ENCODE data around the gene ABHD12.

The ABHD12 gene

DNA sequence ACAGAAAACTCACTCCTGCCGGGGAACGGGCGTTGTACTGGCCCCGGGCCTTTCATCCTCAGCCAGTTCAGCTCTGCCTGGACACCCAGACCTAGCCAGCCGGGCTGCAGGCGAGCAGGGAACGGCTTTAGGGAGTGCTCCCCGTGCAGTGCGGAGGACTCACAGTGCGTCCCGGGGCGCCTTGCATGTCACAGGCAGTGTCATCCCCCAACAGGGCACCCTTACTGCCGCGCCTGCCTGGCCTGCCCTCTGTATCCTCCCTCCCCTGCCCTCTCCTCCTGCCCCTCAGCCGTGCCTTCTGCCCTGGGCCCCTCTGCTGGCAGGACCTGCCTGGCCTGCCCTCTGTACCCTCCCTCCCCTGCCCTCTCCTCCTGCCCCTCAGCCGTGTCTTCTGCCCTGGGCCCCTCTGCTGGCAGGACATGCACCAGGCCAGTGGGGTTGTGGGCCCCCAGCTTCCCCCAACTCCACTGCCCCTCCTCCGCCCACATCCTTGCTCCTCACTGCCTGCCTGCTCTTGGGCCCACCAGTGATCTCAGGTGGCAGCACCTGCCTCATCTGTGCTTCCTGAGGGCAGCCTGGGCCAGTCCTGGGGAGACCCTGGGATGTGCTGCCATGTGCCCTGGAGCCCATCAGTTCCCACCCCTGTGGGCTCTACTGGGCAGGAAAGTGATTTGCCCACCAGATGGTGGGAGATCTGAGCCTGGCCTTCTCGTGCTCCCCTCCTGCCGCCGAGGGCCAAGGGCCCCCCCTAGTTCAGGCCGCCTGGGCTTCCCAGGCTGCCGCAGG, 99.8 kb downstream of the ABHD12 start:
- no peak for ATAC-seq
- TF ChIP-seq ZNF565 (CRISPR knock-in tag; conservative IDR thresholded peaks at IDR 0.05; ENCODE audit: low read depth) (no peak), ZFP3 (CRISPR knock-in tag; IDR thresholded peaks at IDR 0.05) (no peak), CSDC2 (CRISPR knock-in tag; IDR thresholded peaks at IDR 0.05) (no peak)

GRCh38 chr20:25289886-25290597, 100.6 kb downstream of the ABHD12 start:
- TF ChIP-seq, protein P1, sequence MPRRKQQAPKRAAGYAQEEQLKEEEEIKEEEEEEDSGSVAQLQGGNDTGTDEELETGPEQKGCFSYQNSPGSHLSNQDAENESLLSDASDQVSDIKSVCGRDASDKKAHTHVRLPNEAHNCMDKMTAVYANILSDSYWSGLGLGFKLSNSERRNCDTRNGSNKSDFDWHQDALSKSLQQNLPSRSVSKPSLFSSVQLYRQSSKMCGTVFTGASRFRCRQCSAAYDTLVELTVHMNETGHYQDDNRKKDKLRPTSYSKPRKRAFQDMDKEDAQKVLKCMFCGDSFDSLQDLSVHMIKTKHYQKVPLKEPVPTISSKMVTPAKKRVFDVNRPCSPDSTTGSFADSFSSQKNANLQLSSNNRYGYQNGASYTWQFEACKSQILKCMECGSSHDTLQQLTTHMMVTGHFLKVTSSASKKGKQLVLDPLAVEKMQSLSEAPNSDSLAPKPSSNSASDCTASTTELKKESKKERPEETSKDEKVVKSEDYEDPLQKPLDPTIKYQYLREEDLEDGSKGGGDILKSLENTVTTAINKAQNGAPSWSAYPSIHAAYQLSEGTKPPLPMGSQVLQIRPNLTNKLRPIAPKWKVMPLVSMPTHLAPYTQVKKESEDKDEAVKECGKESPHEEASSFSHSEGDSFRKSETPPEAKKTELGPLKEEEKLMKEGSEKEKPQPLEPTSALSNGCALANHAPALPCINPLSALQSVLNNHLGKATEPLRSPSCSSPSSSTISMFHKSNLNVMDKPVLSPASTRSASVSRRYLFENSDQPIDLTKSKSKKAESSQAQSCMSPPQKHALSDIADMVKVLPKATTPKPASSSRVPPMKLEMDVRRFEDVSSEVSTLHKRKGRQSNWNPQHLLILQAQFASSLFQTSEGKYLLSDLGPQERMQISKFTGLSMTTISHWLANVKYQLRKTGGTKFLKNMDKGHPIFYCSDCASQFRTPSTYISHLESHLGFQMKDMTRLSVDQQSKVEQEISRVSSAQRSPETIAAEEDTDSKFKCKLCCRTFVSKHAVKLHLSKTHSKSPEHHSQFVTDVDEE (CRISPR knock-in tag; IDR thresholded peaks at IDR 0.05): no peak
- TF ChIP-seq ZFP3 (CRISPR knock-in tag; IDR thresholded peaks at IDR 0.05) (no peak), CSDC2 (CRISPR knock-in tag; IDR thresholded peaks at IDR 0.05) (no peak), CSRNP3 (CRISPR knock-in tag; IDR thresholded peaks at IDR 0.05) (no peak), BACH2 (CRISPR knock-in tag; IDR thresholded peaks at IDR 0.05; ENCODE audit: borderline replicate concordance) (no peak), ZC3H10 (CRISPR knock-in tag; IDR thresholded peaks at IDR 0.05) (no peak), POU6F1 (CRISPR knock-in tag; IDR thresholded peaks at IDR 0.05; ENCODE audit: borderline replicate concordance, low read depth) (no peak)
- TF ChIP-seq, protein P2, sequence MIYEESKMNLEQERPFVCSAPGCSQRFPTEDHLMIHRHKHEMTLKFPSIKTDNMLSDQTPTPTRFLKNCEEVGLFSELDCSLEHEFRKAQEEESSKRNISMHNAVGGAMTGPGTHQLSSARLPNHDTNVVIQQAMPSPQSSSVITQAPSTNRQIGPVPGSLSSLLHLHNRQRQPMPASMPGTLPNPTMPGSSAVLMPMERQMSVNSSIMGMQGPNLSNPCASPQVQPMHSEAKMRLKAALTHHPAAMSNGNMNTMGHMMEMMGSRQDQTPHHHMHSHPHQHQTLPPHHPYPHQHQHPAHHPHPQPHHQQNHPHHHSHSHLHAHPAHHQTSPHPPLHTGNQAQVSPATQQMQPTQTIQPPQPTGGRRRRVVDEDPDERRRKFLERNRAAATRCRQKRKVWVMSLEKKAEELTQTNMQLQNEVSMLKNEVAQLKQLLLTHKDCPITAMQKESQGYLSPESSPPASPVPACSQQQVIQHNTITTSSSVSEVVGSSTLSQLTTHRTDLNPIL (CRISPR knock-in tag; IDR thresholded peaks at IDR 0.05; ENCODE audit: low read depth): no peak

GRCh38 chr20:25288291-25289181, 102.1 kb downstream of the ABHD12 start:
- no peak for ATAC-seq
- no peak for TF ChIP-seq TOX (CRISPR knock-in tag; IDR thresholded peaks at IDR 0.05; ENCODE audit: borderline replicate concordance)
- TF ChIP-seq OSR1 (CRISPR knock-in tag; IDR thresholded peaks at IDR 0.05): no peak
- no peak for TF ChIP-seq ESRRG (CRISPR knock-in tag; IDR thresholded peaks at IDR 0.05)
- TF ChIP-seq TCF4 (CRISPR knock-in tag; IDR thresholded peaks at IDR 0.05; ENCODE audit: borderline replicate concordance): no peak
- no peak for TF ChIP-seq SNAI2 (CRISPR knock-in tag; IDR thresholded peaks at IDR 0.05)
- TF ChIP-seq PATZ1 (CRISPR knock-in tag; IDR thresholded peaks at IDR 0.05; ENCODE audit: borderline replicate concordance): no peak
- no peak for TF ChIP-seq GLIS3 (CRISPR knock-in tag; IDR thresholded peaks at IDR 0.05)
- no peak for TF ChIP-seq BACH2 (CRISPR knock-in tag; IDR thresholded peaks at IDR 0.05; ENCODE audit: borderline replicate concordance)
- no peak for TF ChIP-seq ZFP3 (CRISPR knock-in tag; IDR thresholded peaks at IDR 0.05)
- TF ChIP-seq POU6F1 (CRISPR knock-in tag; IDR thresholded peaks at IDR 0.05; ENCODE audit: borderline replicate concordance, low read depth): no peak
- TF ChIP-seq ZNF565 (CRISPR knock-in tag; conservative IDR thresholded peaks at IDR 0.05; ENCODE audit: low read depth): no peak
- TF ChIP-seq ISL1 (CRISPR knock-in tag; IDR thresholded peaks at IDR 0.05): no peak
- TF ChIP-seq CSDC2 (CRISPR knock-in tag; IDR thresholded peaks at IDR 0.05): no peak
- no peak for TF ChIP-seq ZC3H10 (CRISPR knock-in tag; IDR thresholded peaks at IDR 0.05)
- no peak for TF ChIP-seq ZNF70 (CRISPR knock-in tag; IDR thresholded peaks at IDR 0.05)
- no peak for TF ChIP-seq ZNF8 (CRISPR knock-in tag; IDR thresholded peaks at IDR 0.05)
- TF ChIP-seq PPARA (CRISPR knock-in tag; IDR thresholded peaks at IDR 0.05; ENCODE audit: borderline replicate concordance): no peak
- no peak for TF ChIP-seq ZFP30 (CRISPR knock-in tag; IDR thresholded peaks at IDR 0.05)

More at GRCh38 chr20:25289886-25290597, 100.6 kb downstream of the ABHD12 start:
- no peak for ATAC-seq
